EH (cell line): ENCODE measurements around the gene CAMTA1.

Experiments
- DNase-seq: peaks from one replicate; pipeline ENCODE4 v3.0.0-alpha.2; 2015; ENCODE audit warnings: low read depth

Gene CAMTA1

DNA sequence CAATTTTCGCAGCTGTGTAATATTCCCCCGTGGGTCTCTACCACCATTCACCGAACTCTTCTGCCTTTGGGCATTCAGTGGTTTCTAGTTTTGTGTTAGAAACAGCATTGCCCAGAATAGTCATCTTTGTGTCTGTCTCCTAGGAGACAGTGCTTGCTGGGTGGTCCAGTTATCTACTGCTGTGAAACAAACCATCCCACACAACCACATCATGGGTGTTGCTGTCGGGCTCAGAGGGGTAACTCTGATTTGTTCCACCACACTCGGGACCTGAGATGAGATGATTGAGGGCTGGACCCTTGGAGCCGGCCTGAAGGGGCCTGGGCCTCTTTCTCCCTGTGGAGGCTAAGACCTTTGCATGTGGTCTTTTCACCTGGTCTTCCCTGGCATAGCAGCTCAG lies 558.6 kb downstream of the CAMTA1 start:
- DNase-seq, result no peak

GRCh38 chr1:7344299-7344698 lies 559.0 kb downstream of the CAMTA1 start:
- no peak for DNase-seq

DNA sequence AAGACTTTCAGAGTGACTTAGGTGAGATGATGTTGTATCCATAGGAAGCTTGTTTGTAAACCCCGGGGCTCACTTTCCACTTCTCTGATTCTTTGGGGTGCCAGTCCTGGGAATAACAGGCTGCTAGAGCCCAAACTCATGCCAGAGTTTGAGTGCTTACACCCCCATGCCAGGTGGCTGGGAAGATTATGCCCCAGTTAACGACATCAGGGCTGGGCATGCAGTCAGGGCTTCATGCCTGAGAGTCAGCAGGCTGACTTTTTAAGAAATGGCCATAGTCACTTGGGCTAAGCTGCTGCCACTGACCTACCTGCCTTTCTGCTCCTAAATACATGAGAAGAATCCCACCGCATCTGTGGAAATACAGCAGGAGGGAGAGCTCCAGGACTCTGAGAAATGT lies 560.3 kb downstream of the CAMTA1 start:
- DNase-seq, result no peak

GRCh38 chr1:7346070-7346596 lies 560.9 kb downstream of the CAMTA1 start:
- DNase-seq, result no peak

- DNase-seq, result no peak
These were observed 561.6 kb downstream of the CAMTA1 start for GRCh38 chr1:7346600-7347570.

- DNase-seq, result no peak
These were observed 562.8 kb downstream of the CAMTA1 start for GRCh38 chr1:7348073-7348472.

DNA sequence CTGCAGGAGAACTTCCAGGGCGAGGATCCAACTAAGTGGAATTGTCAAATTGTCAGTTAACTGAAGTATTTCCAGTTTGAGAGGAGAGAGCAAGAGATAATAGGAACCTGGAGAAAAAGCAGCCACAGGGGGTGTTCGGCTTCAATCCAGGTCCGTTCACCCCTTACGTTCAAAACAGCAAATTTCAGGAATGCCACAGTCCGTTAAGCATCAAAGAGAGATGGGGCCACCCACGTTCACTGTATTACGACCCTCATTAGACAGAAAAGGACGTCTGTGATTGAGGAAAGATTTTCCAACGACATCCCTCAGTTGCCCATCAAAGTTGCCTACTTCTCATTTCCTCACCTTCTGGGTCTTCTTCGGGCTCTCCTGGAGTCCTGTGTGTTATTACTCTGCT lies 563.3 kb downstream of the CAMTA1 start:
- no peak for DNase-seq

GRCh38 chr1:7350804-7351203 lies 565.5 kb downstream of the CAMTA1 start:
- no peak for DNase-seq

GRCh38 chr1:7351649-7352048 lies 566.4 kb downstream of the CAMTA1 start:
- no peak for DNase-seq

DNA sequence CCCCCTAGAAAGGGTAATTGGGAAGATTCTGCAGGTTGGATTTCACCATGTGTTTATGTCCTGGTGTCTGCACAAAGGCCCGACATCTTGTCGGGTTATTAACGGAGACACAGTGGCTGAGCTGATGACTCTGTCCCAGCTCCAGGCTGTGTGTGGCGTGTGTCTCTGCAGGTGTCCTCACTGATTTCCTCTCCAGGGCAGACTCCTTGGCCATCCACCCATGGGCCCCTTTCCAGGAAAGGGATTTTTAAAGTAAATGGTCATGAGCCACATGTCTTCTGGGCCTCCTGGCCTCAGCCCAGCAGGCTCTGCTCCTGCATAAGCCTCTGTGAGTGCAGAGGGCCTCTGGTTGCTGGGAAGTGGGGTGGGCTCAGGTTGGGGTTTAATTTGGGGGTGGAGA lies 567.1 kb downstream of the CAMTA1 start:
- no peak for DNase-seq

DNA sequence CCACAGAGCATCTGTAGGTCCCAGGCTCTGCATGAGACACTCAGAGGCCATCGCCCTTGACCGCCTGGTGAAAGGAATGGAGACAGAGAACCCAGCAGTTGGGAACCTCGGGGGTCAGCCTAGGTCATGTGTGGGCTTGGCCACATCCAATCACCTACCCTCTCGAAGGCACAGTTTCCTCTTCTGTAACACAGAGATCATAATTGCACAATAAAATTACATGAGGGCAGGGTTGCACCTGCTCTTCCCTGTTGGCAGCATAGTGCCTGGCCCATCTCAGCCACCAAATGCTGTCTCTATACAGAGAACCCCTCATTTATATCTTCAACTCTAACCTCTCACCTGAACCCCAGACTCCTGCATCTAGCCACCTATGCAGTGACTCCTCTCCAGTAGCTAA lies 567.7 kb downstream of the CAMTA1 start:
- DNase-seq, result no peak

DNA sequence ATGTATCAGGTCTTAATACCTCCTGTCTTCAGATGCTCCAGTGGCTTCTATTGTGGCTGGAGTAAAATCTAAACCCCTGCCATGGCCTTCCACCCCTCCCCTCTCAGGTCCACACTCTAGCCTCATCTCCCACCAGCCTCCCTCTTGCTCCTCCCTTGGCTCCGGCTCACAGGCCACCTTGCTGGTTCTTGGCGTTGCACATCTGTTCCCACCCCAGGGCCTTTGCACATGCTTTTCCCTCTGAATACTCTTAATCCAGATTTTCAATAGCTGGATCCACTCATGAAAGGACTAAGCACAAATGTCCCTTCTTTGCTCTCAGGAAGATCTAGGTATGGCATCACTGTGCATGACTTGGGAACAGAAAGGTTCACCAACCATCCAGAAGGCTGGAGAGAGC lies 570.4 kb downstream of the CAMTA1 start:
- no peak for DNase-seq

DNA sequence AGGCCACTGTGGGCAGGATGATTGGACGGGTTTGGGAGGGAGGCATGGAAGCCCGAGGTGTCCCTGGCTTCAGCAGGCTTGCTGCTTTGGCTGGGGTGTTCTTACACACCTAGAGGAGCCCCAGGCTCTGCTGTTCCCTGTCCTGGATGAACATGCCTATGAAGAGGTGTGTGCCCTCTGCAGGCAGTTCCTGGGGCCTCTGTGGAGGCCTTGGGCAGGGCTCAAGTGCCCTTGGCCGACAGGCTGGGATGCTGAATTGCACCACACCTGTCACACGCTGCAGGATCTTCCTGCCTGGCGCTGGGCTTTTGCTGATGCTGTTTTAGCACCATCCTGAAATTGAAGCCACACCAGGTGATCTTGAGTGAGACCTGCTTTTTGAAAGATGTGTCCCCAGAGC lies 570.8 kb downstream of the CAMTA1 start:
- no peak for DNase-seq

- no peak for DNase-seq
These were observed 573.2 kb downstream of the CAMTA1 start for GRCh38 chr1:7358425-7358824.

DNA sequence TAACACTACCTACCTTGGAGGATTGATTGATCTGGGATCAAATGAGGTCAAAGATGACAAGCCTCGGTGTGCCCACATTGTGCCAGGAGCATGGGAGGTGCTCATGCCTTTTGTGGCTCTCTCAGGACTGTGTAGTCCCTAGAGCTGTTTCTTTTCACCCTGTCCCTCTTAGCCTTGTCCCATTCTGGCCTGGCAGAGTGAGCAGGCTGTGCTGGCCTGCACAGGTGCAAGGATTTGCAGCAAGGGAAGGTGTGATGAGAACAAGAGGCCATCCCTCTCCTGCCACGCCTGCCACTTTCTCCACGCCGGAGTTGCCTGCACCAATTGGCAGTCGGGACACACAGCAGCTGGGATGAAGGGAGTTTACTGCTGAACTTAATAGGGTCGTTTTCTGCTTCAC lies 575.3 kb downstream of the CAMTA1 start:
- no peak for DNase-seq

GRCh38 chr1:7362947-7363346 lies 577.7 kb downstream of the CAMTA1 start:
- DNase-seq, result no peak

DNA sequence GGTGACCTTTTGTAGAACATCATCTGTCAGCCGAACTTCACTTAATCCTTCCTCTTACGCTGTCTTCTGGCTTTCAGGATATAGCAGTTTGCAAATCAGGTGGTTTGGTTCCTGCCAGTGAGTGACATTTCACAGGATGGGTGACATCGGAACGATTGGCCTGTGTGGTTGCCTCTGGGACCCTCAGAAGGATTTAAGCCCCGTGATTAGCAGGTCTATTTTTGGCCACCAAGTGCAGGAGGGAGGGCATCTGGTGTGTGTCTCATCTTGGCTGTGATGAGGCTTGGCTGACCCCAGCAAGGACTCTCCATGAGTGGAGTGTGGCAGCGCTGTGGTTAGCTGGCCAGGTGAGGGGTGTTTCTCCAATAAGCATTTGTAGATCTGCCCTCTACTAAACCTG lies 578.2 kb downstream of the CAMTA1 start:
- DNase-seq, result no peak

DNA sequence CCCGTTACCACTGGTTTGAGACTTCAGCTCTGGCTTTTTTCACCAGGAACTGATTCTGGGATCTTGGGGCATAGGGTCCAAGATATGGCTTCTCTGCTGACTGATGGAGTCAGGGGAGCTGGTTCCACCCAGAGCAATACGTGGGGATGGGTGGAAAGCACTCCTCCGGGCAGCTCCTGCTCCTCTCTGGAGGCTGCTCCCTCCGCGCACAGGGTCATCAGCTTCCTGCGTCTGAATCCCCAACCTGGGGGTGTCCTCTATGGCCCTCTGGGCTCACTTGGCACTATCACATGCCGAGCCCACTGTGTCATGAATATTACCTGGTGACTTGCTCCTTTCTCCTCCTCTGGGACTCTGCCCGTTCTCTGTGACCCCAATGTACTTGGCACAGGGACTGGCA lies 580.5 kb downstream of the CAMTA1 start:
- DNase-seq, result no peak

GRCh38 chr1:7366286-7366954 lies 581.2 kb downstream of the CAMTA1 start:
- no peak for DNase-seq

DNA sequence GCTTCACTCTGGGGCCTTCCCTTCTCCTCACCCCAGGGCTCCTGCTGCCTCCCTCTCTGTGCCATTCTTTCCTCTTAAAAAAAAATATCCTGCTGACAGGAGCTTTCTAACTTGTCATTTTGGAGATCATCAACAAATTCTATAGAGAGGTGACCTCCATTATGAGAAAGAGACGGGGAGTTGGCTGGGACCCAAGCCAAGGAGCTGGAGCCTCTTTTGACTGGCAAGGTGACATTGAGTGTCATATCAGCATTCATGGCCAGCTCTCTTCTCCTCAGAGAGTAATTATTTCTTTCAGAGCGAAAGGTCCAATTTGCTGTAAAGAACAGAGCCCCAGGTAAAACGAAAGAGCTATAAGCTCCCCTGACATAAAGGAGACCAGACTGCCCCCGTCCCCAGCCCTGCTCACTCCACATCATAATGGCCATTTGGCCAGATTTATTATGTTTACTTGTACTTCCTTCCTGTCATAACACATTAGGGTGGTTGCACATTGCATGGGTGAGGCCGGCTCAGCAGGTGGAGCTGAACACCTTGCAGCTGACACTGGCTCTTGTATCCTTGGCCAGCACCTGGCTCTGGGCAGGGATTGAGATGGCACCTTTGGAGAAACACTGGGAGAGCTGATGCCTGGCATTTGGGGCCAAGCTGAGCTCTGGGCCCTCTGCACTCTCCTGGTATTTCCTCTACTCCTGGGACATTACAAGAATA lies 581.9 kb downstream of the CAMTA1 start:
- no peak for DNase-seq

DNA sequence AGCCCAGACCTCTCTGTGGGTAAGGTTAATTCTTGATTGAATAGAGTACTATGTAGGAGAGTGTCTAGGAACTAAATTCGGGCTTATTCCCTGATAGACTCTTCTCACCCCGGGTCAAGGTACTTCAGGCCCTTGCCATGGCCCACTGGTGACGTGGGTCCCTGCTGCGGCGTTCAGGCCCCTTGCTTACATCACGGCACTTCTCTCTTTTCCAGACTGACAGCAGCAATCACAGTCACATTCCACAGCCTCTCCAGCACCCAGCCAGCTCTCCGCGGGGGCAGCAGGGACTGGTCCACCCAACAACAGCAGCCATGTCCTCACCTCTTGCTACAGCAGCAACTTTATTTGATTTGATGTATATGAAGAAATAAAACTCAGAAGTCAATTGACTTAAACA lies 584.6 kb downstream of the CAMTA1 start:
- no peak for DNase-seq

- DNase-seq, result no peak
These were observed 586.7 kb downstream of the CAMTA1 start for GRCh38 chr1:7371926-7372325.
